DND-41 (cell line): ENCODE data around the gene TRPM3.

Source experiments
- ATAC-seq: fragments of 200-7000 bp; cut with Tn5 transposase; 3 replicates; pipeline ENCODE4 v1.9.1; 2021; ENCODE audit warnings: low read depth; ENCODE audit not compliant: insufficient read depth
- DNase-seq: peaks from one replicate; pipeline ENCODE4 v3.0.0-alpha.2; 2020
- H2AFZ ChIP-seq: 2 replicates; pipeline ENCODE4 v1.6.0; 2012; ENCODE audit warnings: low read depth, low read length
- H3K27ac ChIP-seq: 2 replicates; pipeline ENCODE4 v1.5.1; 2012; ENCODE audit warnings: low read length, inconsistent platforms
- H3K27me3 ChIP-seq: fragments of 200-600 bp; sonication (generic); 2 replicates; pipeline ENCODE4 v1.6.0; 2012; ENCODE audit warnings: low read length, mild to moderate bottlenecking, inconsistent platforms; ENCODE audit not compliant: insufficient read depth, poor library complexity
- H3K36me3 ChIP-seq: 2 replicates; pipeline ENCODE4 v1.5.1; 2012; ENCODE audit warnings: low read length, inconsistent platforms; ENCODE audit not compliant: insufficient read depth
- H3K4me1 ChIP-seq: 2 replicates; pipeline ENCODE4 v1.5.1; 2012; ENCODE audit warnings: mild to moderate bottlenecking, low read length; ENCODE audit not compliant: insufficient read depth
- H3K4me2 ChIP-seq: 2 replicates; pipeline ENCODE4 v1.6.0; 2012; ENCODE audit warnings: mild to moderate bottlenecking, moderate library complexity, low read length, inconsistent platforms; ENCODE audit not compliant: insufficient read depth
- H3K4me3 ChIP-seq, 2 experiments: fragments of 200-600 bp in 1 of 2; shearing (Covaris generic) in 1 of 2; 2 replicates each; pipeline ENCODE4 v1.5.1; 2012 to 2016; ENCODE audit warnings: inconsistent platforms in 2 of 2, low read length in 2 of 2, mild to moderate bottlenecking in 2 of 2, low read depth in 1 of 2, moderate library complexity in 1 of 2
- H3K79me2 ChIP-seq: 2 replicates; pipeline ENCODE4 v1.6.0; 2012; ENCODE audit warnings: low read length, inconsistent platforms; ENCODE audit not compliant: insufficient read depth
- H3K9ac ChIP-seq: 2 replicates; pipeline ENCODE4 v1.6.0; 2012; ENCODE audit warnings: low read depth, mild to moderate bottlenecking, inconsistent platforms, low read length, moderate library complexity
- H3K9me3 ChIP-seq: 2 replicates; pipeline ENCODE4 v1.5.1; 2012; ENCODE audit warnings: low read length, moderate library complexity, mild to moderate bottlenecking, inconsistent platforms; ENCODE audit not compliant: insufficient read depth, severe bottlenecking
- H4K20me1 ChIP-seq: 2 replicates; pipeline ENCODE4 v1.6.0; 2012; ENCODE audit warnings: low read length; ENCODE audit not compliant: insufficient read depth
- CTCF ChIP-seq: IDR thresholded peaks from 2 replicates; pipeline ENCODE4 v1.5.1; 2012; ENCODE audit warnings: borderline replicate concordance, low read length, moderate library complexity, mild to moderate bottlenecking; ENCODE audit not compliant: poor library complexity, severe bottlenecking; ENCODE audit errors: extremely low read depth
- EZH2 ChIP-seq: IDR thresholded peaks from 3 replicates; pipeline ENCODE4 v1.6.1; 2012; ENCODE audit warnings: borderline replicate concordance, low read depth, mild to moderate bottlenecking, moderate library complexity, low read length, inconsistent platforms; ENCODE audit not compliant: severe bottlenecking

TRPM3 gene

GRCh38 chr9:70490478-70490877 lies 630.9 kb downstream of the TRPM3 start:
- Histone ChIP-seq H3K27me3 (no peaks in the 10 kb centered on the region), H3K79me2 (no peaks in the 10 kb centered on the region), H3K9ac (no peak overlapping the region), H3K4me2 (no peak overlapping the region), H3K4me3 (no peak overlapping the region), H3K27ac (no peak overlapping the region), H2AFZ (no peak overlapping the region), H3K36me3 (no peaks in the 10 kb centered on the region), H4K20me1 (no peaks in the 10 kb centered on the region), H3K4me1 (no peaks in the 10 kb centered on the region), H3K9me3 (no peaks in the 10 kb centered on the region)
- ATAC-seq = no peak
- TF ChIP-seq EZH2 = no peak
- TF ChIP-seq CTCF = no peak
- DNase-seq = no peak

GRCh38 chr9:70488793-70489105 lies 632.7 kb downstream of the TRPM3 start:
- no peak overlapping the region for H3K27ac ChIP-seq
- H2AFZ ChIP-seq = no peak overlapping the region
- no peak overlapping the region for H3K4me3 ChIP-seq
- no peaks in the 10 kb centered on the region for H3K79me2 ChIP-seq
- no peaks in the 10 kb centered on the region for H3K36me3 ChIP-seq
- no peak overlapping the region for H3K9ac ChIP-seq
- no peaks in the 10 kb centered on the region for H3K9me3 ChIP-seq
- H4K20me1 ChIP-seq = no peaks in the 10 kb centered on the region
- ATAC-seq (no peak), DNase-seq (no peak)
- no peak for TF ChIP-seq EZH2
- no peak for TF ChIP-seq CTCF
- no peaks in the 10 kb centered on the region for H3K4me1 ChIP-seq
- H3K4me2 ChIP-seq = no peak overlapping the region
- no peaks in the 10 kb centered on the region for H3K27me3 ChIP-seq

- H3K27me3 ChIP-seq = no peaks in the 10 kb centered on the region
- no peaks in the 10 kb centered on the region for H3K4me1 ChIP-seq
- H4K20me1 ChIP-seq = no peaks in the 10 kb centered on the region
- TF ChIP-seq EZH2 = no peak
- TF ChIP-seq CTCF = no peak
- H3K9me3 ChIP-seq = no peaks in the 10 kb centered on the region
- no peak overlapping the region for H3K27ac ChIP-seq
- ATAC-seq (no peak), DNase-seq (no peak)
- no peak overlapping the region for H3K4me3 ChIP-seq
- no peaks in the 10 kb centered on the region for H3K79me2 ChIP-seq
- H3K9ac ChIP-seq = no peak overlapping the region
- no peaks in the 10 kb centered on the region for H3K36me3 ChIP-seq
- no peak overlapping the region for H3K4me2 ChIP-seq
- no peak overlapping the region for H2AFZ ChIP-seq
These were observed 633.2 kb downstream of the TRPM3 start for GRCh38 chr9:70488098-70488792.

- no peak for DNase-seq
- H3K27me3 ChIP-seq = no peaks in the 10 kb centered on the region
- H3K27ac ChIP-seq = no peak overlapping the region
- no peak overlapping the region for H3K9ac ChIP-seq
- TF ChIP-seq EZH2 (no peak), CTCF (no peak)
- no peak for ATAC-seq
- H3K4me1 ChIP-seq = no peaks in the 10 kb centered on the region
- no peaks in the 10 kb centered on the region for H3K9me3 ChIP-seq
- H3K4me3 ChIP-seq = no peak overlapping the region
- no peak overlapping the region for H3K4me2 ChIP-seq
- no peak overlapping the region for H2AFZ ChIP-seq
- no peaks in the 10 kb centered on the region for H3K79me2 ChIP-seq
- H4K20me1 ChIP-seq = no peaks in the 10 kb centered on the region
- H3K36me3 ChIP-seq = no peaks in the 10 kb centered on the region
These were observed 635.3 kb downstream of the TRPM3 start for GRCh38 chr9:70486127-70486526.
